Measurements from ENCODE around the gene KMT2D. TPM values are rescaled to one million over a fixed set of nuclear protein-coding genes. Genes with fewer than 3 reads are reported as not detected.

The KMT2D gene
- total and polyA plus RNA-seq, 2 experiments from 2014 or later, result 17.6 to 120 TPM

- H3K4me1 Mint-ChIP-seq, result peaks cover 8% of the 10 kb centered on the region
- no peak overlapping the region for H3K4me2 ChIP-seq
- peaks cover 43% of the 10 kb centered on the region for H3K36me3 Mint-ChIP-seq (ENCODE audit: low read depth)
- H3K27ac Mint-ChIP-seq, result no peak overlapping the region
- DNase-seq (ENCODE audit: low spot score) (no peak), ATAC-seq (no peak)
- H3K9me2 ChIP-seq (ENCODE audit: insufficient read depth), result no peaks in the 10 kb centered on the region
- H3K27ac ChIP-seq (ENCODE audit: low read depth), result no peak overlapping the region
- TF ChIP-seq EZH2 (IDR thresholded peaks at IDR 0.05; ENCODE audit: low read depth, unreplicated experiment) (no peak), CREB1 (CRISPR knock-in tag; IDR thresholded peaks at IDR 0.05; ENCODE audit: low read depth) (no peak), POLR2AphosphoS5 (IDR thresholded peaks at IDR 0.05; ENCODE audit: low read depth) (no peak), JUNB (IDR thresholded peaks at IDR 0.05; ENCODE audit: unreplicated experiment) (no peak), ZNF114 (CRISPR knock-in tag; IDR thresholded peaks at IDR 0.05) (no peak), STAT1 (IDR thresholded peaks at IDR 0.05; ENCODE audit: unreplicated experiment) (no peak)
- H3K4me3 Mint-ChIP-seq, result no peak overlapping the region
- H4K20me1 ChIP-seq (replicated peaks; ENCODE audit: insufficient read depth), result peaks cover 9% of the 10 kb centered on the region
- no peaks in the 10 kb centered on the region for H3K79me2 ChIP-seq (replicated peaks; ENCODE audit: insufficient read depth)
- H3K4me1 ChIP-seq (ENCODE audit: insufficient read depth), result 0 out of 2 replicates have a peak, but pooled peaks cover 2% of the 10 kb centered on the region
- H3K36me3 ChIP-seq (ENCODE audit: insufficient read depth), result peaks cover 4% of the 10 kb centered on the region; the same call in 1 of the 2 replicates
- H3K27me3 ChIP-seq (ENCODE audit: insufficient read depth), result peaks cover 11% of the 10 kb centered on the region
- H2AFZ ChIP-seq, result no peak overlapping the region
- peaks cover 12% of the 10 kb centered on the region for H3K27me3 Mint-ChIP-seq (ENCODE audit: insufficient read depth, low read depth, poor library complexity)
- no peak overlapping the region for H3K4me3 ChIP-seq
- H3K9me3 Mint-ChIP-seq, result no peaks in the 10 kb centered on the region
- 0 out of 2 replicates have a peak, but pooled peaks cover 2% of the 10 kb centered on the region for H3F3A ChIP-seq (replicated peaks; ENCODE audit: low read depth)
Measured at GRCh38 chr12:49100380-49100779, 39.8 kb upstream of the KMT2D start.

- H3F3A ChIP-seq (replicated peaks; ENCODE audit: low read depth), result 0 out of 2 replicates have a peak, but pooled peaks cover 4% of the 10 kb centered on the region
- H3K27me3 ChIP-seq (ENCODE audit: insufficient read depth), result peaks cover 28% of the 10 kb centered on the region
- H3K9me2 ChIP-seq (ENCODE audit: insufficient read depth), result no peaks in the 10 kb centered on the region
- no peak overlapping the region for H3K27ac Mint-ChIP-seq
- TF ChIP-seq POLR2AphosphoS5 (IDR thresholded peaks at IDR 0.05; ENCODE audit: low read depth), result no peak
- TF ChIP-seq EZH2 (IDR thresholded peaks at IDR 0.05; ENCODE audit: low read depth, unreplicated experiment), result no peak
- TF ChIP-seq ZNF331 (CRISPR knock-in tag; IDR thresholded peaks at IDR 0.05; ENCODE audit: low read depth), result no peak
- no peak for ATAC-seq
- H3K36me3 Mint-ChIP-seq (ENCODE audit: low read depth), result peaks cover 38% of the 10 kb centered on the region
- H3K4me2 ChIP-seq, result no peak overlapping the region
- DNase-seq (ENCODE audit: low spot score), result no peak
- H3K4me1 ChIP-seq (ENCODE audit: insufficient read depth), result peaks cover 16% of the 10 kb centered on the region
- no peak overlapping the region for H2AFZ ChIP-seq
- peaks cover 25% of the 10 kb centered on the region for H3K27me3 Mint-ChIP-seq (ENCODE audit: insufficient read depth, low read depth, poor library complexity)
- H3K79me2 ChIP-seq (replicated peaks; ENCODE audit: insufficient read depth), result no peaks in the 10 kb centered on the region
- H3K4me3 ChIP-seq, result no peak overlapping the region
- peaks cover 18% of the 10 kb centered on the region for H3K4me1 Mint-ChIP-seq
- H3K4me3 Mint-ChIP-seq, result no peak overlapping the region; the same call in 2 of the 3 replicates
- H3K9me3 Mint-ChIP-seq, result no peaks in the 10 kb centered on the region
- H3K36me3 ChIP-seq (ENCODE audit: insufficient read depth), result peaks cover 4% of the 10 kb centered on the region; the same call in 1 of the 2 replicates
- no peak overlapping the region for H3K27ac ChIP-seq (ENCODE audit: low read depth)
- peaks cover 10% of the 10 kb centered on the region for H4K20me1 ChIP-seq (replicated peaks; ENCODE audit: insufficient read depth)
Measured at GRCh38 chr12:49098703-49099102, 38.1 kb upstream of the KMT2D start.

GRCh38 chr12:49098035-49098451, 37.4 kb upstream of the KMT2D start:
- peaks cover 19% of the 10 kb centered on the region for H3K4me1 ChIP-seq (ENCODE audit: insufficient read depth)
- DNase-seq (ENCODE audit: low spot score) (peak; percentile 87), ATAC-seq (peak; percentile 70)
- no peak overlapping the region for H3K4me3 ChIP-seq
- Mint-ChIP-seq H3K27me3 (ENCODE audit: insufficient read depth, low read depth, poor library complexity) (peaks cover 31% of the 10 kb centered on the region), H3K27ac (no peak overlapping the region), H3K4me3 (no peak overlapping the region), H3K9me3 (no peaks in the 10 kb centered on the region), H3K4me1 (peaks cover 24% of the 10 kb centered on the region), H3K36me3 (ENCODE audit: low read depth) (peaks cover 34% of the 10 kb centered on the region)
- 0 out of 2 replicates have a peak, but pooled peaks cover 4% of the 10 kb centered on the region for H3F3A ChIP-seq (replicated peaks; ENCODE audit: low read depth)
- H2AFZ ChIP-seq, result no peak overlapping the region
- H3K9me2 ChIP-seq (ENCODE audit: insufficient read depth), result no peaks in the 10 kb centered on the region
- peaks cover 10% of the 10 kb centered on the region for H4K20me1 ChIP-seq (replicated peaks; ENCODE audit: insufficient read depth)
- H3K4me2 ChIP-seq, result no peak overlapping the region
- H3K27me3 ChIP-seq (ENCODE audit: insufficient read depth), result peaks cover 35% of the 10 kb centered on the region
- peak; percentile 78 to 90 for TF ChIP-seq CTCF (conservative IDR thresholded peaks at IDR 0.05; ENCODE audit: low read depth in 2 of 2)
- no peak for TF ChIP-seq EZH2 (IDR thresholded peaks at IDR 0.05; ENCODE audit: low read depth, unreplicated experiment)
- no peak for TF ChIP-seq POLR2AphosphoS5 (IDR thresholded peaks at IDR 0.05; ENCODE audit: low read depth)
- TF ChIP-seq STAT1 (IDR thresholded peaks at IDR 0.05; ENCODE audit: unreplicated experiment), result no peak
- TF ChIP-seq ETS1 (IDR thresholded peaks at IDR 0.05), result no peak
- no peaks in the 10 kb centered on the region for H3K79me2 ChIP-seq (replicated peaks; ENCODE audit: insufficient read depth)
- no peak overlapping the region for H3K27ac ChIP-seq (ENCODE audit: low read depth)
- H3K36me3 ChIP-seq (ENCODE audit: insufficient read depth), result peaks cover 4% of the 10 kb centered on the region; the same call in 1 of the 2 replicates

All from GM23338 (cell line).